Measurements from ENCODE around the gene PSTPIP1. TPM values are rescaled to one million over a fixed set of nuclear protein-coding genes. Genes with fewer than 3 reads are reported as not detected.

The PSTPIP1 gene
- total and polyA plus RNA-seq, 2 of the 8 experiments (the other 6 are each of a cell fraction or from before 2014, with no cell fraction given), result 1.6 to 1.8 TPM

DNA sequence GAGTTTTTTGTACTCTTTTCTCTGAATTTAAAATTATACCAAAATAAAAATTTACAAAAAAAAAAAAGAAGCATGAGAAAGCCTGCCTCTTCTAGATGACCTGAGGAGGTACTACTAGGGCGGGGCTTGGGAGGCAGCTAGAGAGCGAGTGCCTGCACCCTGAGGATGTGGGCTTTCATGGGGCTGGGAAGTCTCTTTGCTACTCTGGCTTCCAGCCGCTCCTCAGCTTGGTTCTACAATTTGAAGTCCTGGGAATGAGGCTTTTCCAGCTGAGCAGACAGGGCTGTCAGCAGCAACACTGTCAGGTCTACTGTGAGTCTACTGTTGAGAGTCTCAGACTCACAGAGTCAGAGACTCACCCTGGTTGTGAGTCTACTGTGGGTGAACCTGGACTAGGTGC lies 8.2 kb upstream of the PSTPIP1 start:
- Histone ChIP-seq H3K9ac (replicated peaks in 1 of 4; ENCODE audit: extremely low read depth in 1 of 4, low read depth in 3 of 4, low read length in 3 of 4) (no peak overlapping the region; a peak in 1 of 7 replicates), H2AFZ (ENCODE audit: low read length) (no peak overlapping the region), H2BK12ac (ENCODE audit: low read depth, low read length) (no peak overlapping the region), H3K27ac (ENCODE audit: low read depth, low read length) (no peak overlapping the region), H3K9me3 (ENCODE audit: insufficient read depth in 2 of 2, low read depth in 1 of 2, low read length in 1 of 2) (no peaks in the 10 kb centered on the region), H2BK15ac (ENCODE audit: low read length) (no peak overlapping the region), H3K14ac (ENCODE audit: insufficient read length) (no peak overlapping the region), H4K91ac (replicated peaks; ENCODE audit: insufficient read length, low read length) (no peak overlapping the region), H3K4me3 (ENCODE audit: extremely low read depth in 1 of 4, insufficient read depth in 2 of 4, low read depth in 3 of 4, low read length in 4 of 4) (no peak overlapping the region), H3K4me2 (ENCODE audit: insufficient read depth in 1 of 2, low read depth in 2 of 2, low read length in 2 of 2) (no peak overlapping the region), H3K36me3 (ENCODE audit: control insufficient read depth in 2 of 4, insufficient read depth in 4 of 4, low read length in 3 of 4) (no peaks in the 10 kb centered on the region), H3K23me2 (ENCODE audit: low read depth, low read length) (no peaks in the 10 kb centered on the region), H4K5ac (ENCODE audit: insufficient read length, low read depth, low read length) (no peak overlapping the region), H2BK20ac (ENCODE audit: low read length) (no peak overlapping the region), H3K56ac (replicated peaks; ENCODE audit: insufficient read length, low read depth, low read length) (no peak overlapping the region), H4K20me1 (replicated peaks in 1 of 2; ENCODE audit: control insufficient read depth in 1 of 2, insufficient read depth in 2 of 2, low read length in 2 of 2) (no peaks in the 10 kb centered on the region), H3K27me3 (replicated peaks in 1 of 4; ENCODE audit: control insufficient read depth in 3 of 4, extremely low read depth in 1 of 4, insufficient read depth in 3 of 4, low read length in 3 of 4) (no peaks in the 10 kb centered on the region; a peak in 1 of 7 replicates), H3K79me2 (ENCODE audit: control insufficient read depth in 1 of 2, insufficient read depth in 2 of 2, low read length in 2 of 2) (no peaks in the 10 kb centered on the region), H3K23ac (ENCODE audit: insufficient read length) (no peak overlapping the region), H4K8ac (ENCODE audit: extremely low read depth, insufficient read depth, low read length) (no peak overlapping the region), H2BK5ac (ENCODE audit: low read depth, low read length) (no peak overlapping the region), H2BK120ac (replicated peaks; ENCODE audit: low read depth, low read length) (no peak overlapping the region), H3K4me1 (replicated peaks in 1 of 4; ENCODE audit: control insufficient read depth in 3 of 4, insufficient read depth in 4 of 4, low read length in 3 of 4) (peaks cover 0 to 2% (median 0%) of the 10 kb centered on the region in 4 experiments; a peak in 1 of 7 replicates), H3K79me1 (ENCODE audit: low read depth, low read length) (no peaks in the 10 kb centered on the region), H3K18ac (ENCODE audit: extremely low read depth, low read length) (no peak overlapping the region), H2AK5ac (ENCODE audit: low read depth, low read length) (no peak overlapping the region), H3K4ac (replicated peaks; ENCODE audit: insufficient read length, low read depth, low read length) (no peak overlapping the region)
- POLR2A ChIA-PET (ENCODE audit: partially characterized antibody), result no interaction called here
- WGBS, 2 experiments (ENCODE audit: extremely low coverage in 1 of 2, insufficient coverage in 1 of 2, insufficient read length in 1 of 2, insufficient replicate concordance in 2 of 2, low coverage in 1 of 2, low lambda C conversion rate in 2 of 2, missing lambda C conversion rate in 1 of 2), result 79% methylated on average over 3 of the region's 3 CpGs; no CpG with 5 or more reads in 1 of the 2 experiments
- DNase-seq (ENCODE audit: low read depth in 1 of 2, low spot score in 2 of 2) (no peak), FAIRE-seq (no peak)
- CTCF ChIA-PET (ENCODE audit: partially characterized antibody), result interaction anchor here (1.6 to 2.2 kb wide), 2 partner anchors 13 to 37 kb away, joined by 4 to 6 read pairs; no protein-coding TSS in a partner anchor
- TF ChIP-seq SRF (IDR thresholded peaks at IDR 0.05; ENCODE audit: low read depth, low read length) (no peak), SIX5 (IDR thresholded peaks at IDR 0.05; ENCODE audit: low read depth, low read length) (no peak), ASH2L (IDR thresholded peaks at IDR 0.05; ENCODE audit: low read length) (no peak), RFX5 (IDR thresholded peaks at IDR 0.05; ENCODE audit: borderline replicate concordance, low read depth, low read length) (no peak), NANOG (IDR thresholded peaks at IDR 0.05; ENCODE audit: insufficient read depth, low read depth, low read length, poor library complexity, severe bottlenecking) (no peak), TAF7 (optimal IDR thresholded peaks at IDR 0.05; ENCODE audit: borderline replicate concordance, low read depth, low read length) (no peak), TBP (IDR thresholded peaks at IDR 0.05; ENCODE audit: low read depth, low read length) (no peak)
- TF ChIP-seq, protein P1, sequence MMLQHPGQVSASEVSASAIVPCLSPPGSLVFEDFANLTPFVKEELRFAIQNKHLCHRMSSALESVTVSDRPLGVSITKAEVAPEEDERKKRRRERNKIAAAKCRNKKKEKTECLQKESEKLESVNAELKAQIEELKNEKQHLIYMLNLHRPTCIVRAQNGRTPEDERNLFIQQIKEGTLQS (IDR thresholded peaks at IDR 0.05; ENCODE audit: insufficient read depth, low read depth, low read length), result no peak
- TF ChIP-seq, protein P2, sequence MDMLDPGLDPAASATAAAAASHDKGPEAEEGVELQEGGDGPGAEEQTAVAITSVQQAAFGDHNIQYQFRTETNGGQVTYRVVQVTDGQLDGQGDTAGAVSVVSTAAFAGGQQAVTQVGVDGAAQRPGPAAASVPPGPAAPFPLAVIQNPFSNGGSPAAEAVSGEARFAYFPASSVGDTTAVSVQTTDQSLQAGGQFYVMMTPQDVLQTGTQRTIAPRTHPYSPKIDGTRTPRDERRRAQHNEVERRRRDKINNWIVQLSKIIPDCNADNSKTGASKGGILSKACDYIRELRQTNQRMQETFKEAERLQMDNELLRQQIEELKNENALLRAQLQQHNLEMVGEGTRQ (IDR thresholded peaks at IDR 0.05; ENCODE audit: low read length), result no peak
